Vagina (tissue), 2 donors: ENCODE measurements around the gene DKKL1.

Experiments
- POLR2AphosphoS5 ChIP-seq, 2 donors: sonication (generic); formaldehyde crosslinking; IDR thresholded peaks; one replicate each; pipeline ENCODE4 v1.9.0; 2017; ENCODE audit warnings: antibody characterized with exemption in 2 of 2, mild to moderate bottlenecking in 2 of 2, low read depth in 1 of 2; ENCODE audit not compliant: insufficient read depth in 1 of 2
- TF ChIP-seq, protein P1 (sequence below), 3 experiments: fragments of 450-650 bp in 2 of 3; fragments of 200-600 bp in 1 of 3; sonication (generic) in 1 of 3; IDR thresholded peaks; one replicate each; pipeline ENCODE4 v1.5.1; 2017 to 2019; ENCODE audit warnings: antibody characterized with exemption in 3 of 3, mild to moderate bottlenecking in 2 of 3, moderate library complexity in 2 of 3

- no peak for TF ChIP-seq POLR2AphosphoS5 (IDR thresholded peaks at IDR 0.05; ENCODE audit: insufficient read depth in 1 of 2, low read depth in 1 of 2)
- TF ChIP-seq, protein P1, sequence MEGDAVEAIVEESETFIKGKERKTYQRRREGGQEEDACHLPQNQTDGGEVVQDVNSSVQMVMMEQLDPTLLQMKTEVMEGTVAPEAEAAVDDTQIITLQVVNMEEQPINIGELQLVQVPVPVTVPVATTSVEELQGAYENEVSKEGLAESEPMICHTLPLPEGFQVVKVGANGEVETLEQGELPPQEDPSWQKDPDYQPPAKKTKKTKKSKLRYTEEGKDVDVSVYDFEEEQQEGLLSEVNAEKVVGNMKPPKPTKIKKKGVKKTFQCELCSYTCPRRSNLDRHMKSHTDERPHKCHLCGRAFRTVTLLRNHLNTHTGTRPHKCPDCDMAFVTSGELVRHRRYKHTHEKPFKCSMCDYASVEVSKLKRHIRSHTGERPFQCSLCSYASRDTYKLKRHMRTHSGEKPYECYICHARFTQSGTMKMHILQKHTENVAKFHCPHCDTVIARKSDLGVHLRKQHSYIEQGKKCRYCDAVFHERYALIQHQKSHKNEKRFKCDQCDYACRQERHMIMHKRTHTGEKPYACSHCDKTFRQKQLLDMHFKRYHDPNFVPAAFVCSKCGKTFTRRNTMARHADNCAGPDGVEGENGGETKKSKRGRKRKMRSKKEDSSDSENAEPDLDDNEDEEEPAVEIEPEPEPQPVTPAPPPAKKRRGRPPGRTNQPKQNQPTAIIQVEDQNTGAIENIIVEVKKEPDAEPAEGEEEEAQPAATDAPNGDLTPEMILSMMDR (IDR thresholded peaks at IDR 0.05), result no peak
Measured at GRCh38 chr19:49382639-49383038, 19.0 kb downstream of the DKKL1 start.
